ENCODE data around the gene TAF1B. TPM values are rescaled to one million over a fixed set of nuclear protein-coding genes. Genes with fewer than 3 reads are reported as not detected.

TAF1B gene
- total RNA-seq, 1 donor: 41.3 TPM

DNA sequence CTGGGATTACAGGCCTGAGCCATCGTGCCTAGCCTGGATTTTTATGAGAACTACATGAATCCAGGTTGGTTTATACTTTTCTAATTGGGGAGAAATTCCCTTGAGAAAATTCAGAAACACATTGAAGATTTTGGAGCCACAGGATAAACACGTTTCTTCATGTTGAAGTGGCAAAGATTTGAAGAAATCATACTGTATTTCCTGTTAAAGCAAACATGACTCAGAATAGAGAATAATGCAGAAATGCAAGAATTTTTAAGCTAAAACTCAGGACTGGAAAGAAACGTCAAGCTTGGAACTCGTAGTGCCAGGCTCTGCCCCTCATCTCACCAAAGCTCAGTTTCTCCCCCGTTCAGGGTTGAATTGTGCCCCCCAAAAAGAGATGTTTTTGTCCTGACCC is 32.1 kb upstream of the TAF1B start:
- no peak for DNase-seq (ENCODE audit: insufficient read length, low spot score, missing footprints)
- Histone ChIP-seq H3K79me2 (ENCODE audit: insufficient read depth, low read length) (no peaks in the 10 kb centered on the region), H3K27ac (ENCODE audit: low read depth, low read length) (no peak overlapping the region), H3K36me3 (ENCODE audit: insufficient read depth, low read length) (no peaks in the 10 kb centered on the region), H3K27me3 (ENCODE audit: insufficient read depth, low read length) (no peaks in the 10 kb centered on the region), H3K4me3 (ENCODE audit: insufficient read depth, low read length) (no peak overlapping the region), H3K4me1 (ENCODE audit: insufficient read depth, low read length) (peaks cover 9% of the 10 kb centered on the region), H3K4me2 (ENCODE audit: insufficient read depth, low read length) (no peak overlapping the region), H3K9me3 (ENCODE audit: low read depth, low read length) (no peaks in the 10 kb centered on the region), H2AFZ (ENCODE audit: low read length) (peak overlapping the region; percentile 8), H4K20me1 (ENCODE audit: insufficient read depth, low read length) (no peaks in the 10 kb centered on the region)
- TF ChIP-seq, protein P1, sequence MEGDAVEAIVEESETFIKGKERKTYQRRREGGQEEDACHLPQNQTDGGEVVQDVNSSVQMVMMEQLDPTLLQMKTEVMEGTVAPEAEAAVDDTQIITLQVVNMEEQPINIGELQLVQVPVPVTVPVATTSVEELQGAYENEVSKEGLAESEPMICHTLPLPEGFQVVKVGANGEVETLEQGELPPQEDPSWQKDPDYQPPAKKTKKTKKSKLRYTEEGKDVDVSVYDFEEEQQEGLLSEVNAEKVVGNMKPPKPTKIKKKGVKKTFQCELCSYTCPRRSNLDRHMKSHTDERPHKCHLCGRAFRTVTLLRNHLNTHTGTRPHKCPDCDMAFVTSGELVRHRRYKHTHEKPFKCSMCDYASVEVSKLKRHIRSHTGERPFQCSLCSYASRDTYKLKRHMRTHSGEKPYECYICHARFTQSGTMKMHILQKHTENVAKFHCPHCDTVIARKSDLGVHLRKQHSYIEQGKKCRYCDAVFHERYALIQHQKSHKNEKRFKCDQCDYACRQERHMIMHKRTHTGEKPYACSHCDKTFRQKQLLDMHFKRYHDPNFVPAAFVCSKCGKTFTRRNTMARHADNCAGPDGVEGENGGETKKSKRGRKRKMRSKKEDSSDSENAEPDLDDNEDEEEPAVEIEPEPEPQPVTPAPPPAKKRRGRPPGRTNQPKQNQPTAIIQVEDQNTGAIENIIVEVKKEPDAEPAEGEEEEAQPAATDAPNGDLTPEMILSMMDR (IDR thresholded peaks at IDR 0.05; ENCODE audit: extremely low read depth, low read depth, low read length): no peak

DNA sequence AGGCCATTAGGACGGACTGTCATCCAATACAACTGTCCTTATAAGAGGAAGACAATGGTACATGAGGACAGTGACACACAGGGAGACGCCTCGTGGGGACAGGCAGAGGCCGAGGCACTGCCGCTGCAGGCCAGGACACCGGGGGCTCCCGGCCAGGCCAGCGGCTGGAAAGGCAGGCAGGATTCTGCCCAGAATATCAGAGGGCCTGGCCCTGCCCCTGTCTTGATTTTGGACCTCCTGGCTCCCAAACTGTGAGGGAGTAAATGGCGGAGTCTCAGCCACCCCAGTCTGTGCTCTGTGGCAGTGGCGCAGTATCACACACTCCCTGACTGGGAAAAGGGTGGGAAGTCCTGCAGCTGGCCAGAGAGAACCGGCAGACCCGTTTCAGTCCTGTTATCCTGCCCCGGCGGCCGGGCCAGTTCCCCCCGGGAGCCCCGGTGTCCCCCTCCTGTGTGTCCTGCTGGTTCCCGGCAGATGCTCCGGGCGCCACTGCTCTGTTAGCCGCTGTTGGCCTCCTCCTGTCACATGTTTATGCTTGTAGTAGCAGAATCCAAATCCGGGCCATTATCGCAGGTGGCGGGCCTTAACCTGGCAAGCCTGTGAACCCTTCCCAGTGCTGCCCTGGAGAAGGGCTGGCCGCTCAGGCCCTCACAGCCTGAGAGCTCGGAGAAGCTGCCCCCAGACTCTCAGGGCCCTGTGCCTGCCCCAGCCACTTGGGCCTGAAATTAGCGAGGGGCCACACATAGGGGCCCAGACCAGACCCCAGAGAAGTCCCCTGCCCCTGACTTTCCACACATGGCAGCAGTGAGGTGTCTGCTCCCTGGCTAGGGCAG is 31.4 kb upstream of the TAF1B start:
- no peak overlapping the region for H3K4me2 ChIP-seq (ENCODE audit: insufficient read depth, low read length)
- peak; percentile 56 for DNase-seq (ENCODE audit: insufficient read length, low spot score, missing footprints)
- no peaks in the 10 kb centered on the region for H3K36me3 ChIP-seq (ENCODE audit: insufficient read depth, low read length)
- H3K4me3 ChIP-seq (ENCODE audit: insufficient read depth, low read length): no peak overlapping the region
- no peaks in the 10 kb centered on the region for H3K9me3 ChIP-seq (ENCODE audit: low read depth, low read length)
- H2AFZ ChIP-seq (ENCODE audit: low read length): peak overlapping the region; percentile 8
- no peaks in the 10 kb centered on the region for H4K20me1 ChIP-seq (ENCODE audit: insufficient read depth, low read length)
- peaks cover 9% of the 10 kb centered on the region for H3K4me1 ChIP-seq (ENCODE audit: insufficient read depth, low read length)
- H3K79me2 ChIP-seq (ENCODE audit: insufficient read depth, low read length): no peaks in the 10 kb centered on the region
- TF ChIP-seq, protein P1 (IDR thresholded peaks at IDR 0.05; ENCODE audit: extremely low read depth, low read depth, low read length): no peak
- H3K27ac ChIP-seq (ENCODE audit: low read depth, low read length): no peak overlapping the region
- no peaks in the 10 kb centered on the region for H3K27me3 ChIP-seq (ENCODE audit: insufficient read depth, low read length)

DNA sequence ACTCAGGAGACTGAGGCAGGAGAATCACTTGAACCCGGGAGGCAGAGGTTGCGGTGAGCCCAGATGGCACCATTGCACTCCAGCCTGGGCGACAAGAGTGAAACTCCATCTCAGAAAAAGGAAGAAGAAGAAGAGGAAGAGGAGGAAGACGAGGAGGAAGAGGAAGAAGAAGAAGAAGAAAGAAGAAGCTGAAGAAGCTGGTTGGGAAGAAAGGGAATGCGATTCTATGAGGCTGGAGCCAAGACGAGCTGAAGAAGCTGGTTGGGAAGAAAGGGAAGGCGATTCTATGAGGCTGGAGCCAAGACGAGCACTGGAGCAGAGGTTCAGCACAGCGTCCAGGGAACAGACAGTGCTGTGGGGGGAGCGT is 30.3 kb upstream of the TAF1B start:
- TF ChIP-seq, protein P1 (IDR thresholded peaks at IDR 0.05; ENCODE audit: extremely low read depth, low read depth, low read length): no peak
- H3K4me2 ChIP-seq (ENCODE audit: insufficient read depth, low read length): no peak overlapping the region
- peaks cover 9% of the 10 kb centered on the region for H3K4me1 ChIP-seq (ENCODE audit: insufficient read depth, low read length)
- H4K20me1 ChIP-seq (ENCODE audit: insufficient read depth, low read length): no peaks in the 10 kb centered on the region
- no peak overlapping the region for H3K27ac ChIP-seq (ENCODE audit: low read depth, low read length)
- no peak overlapping the region for H3K4me3 ChIP-seq (ENCODE audit: insufficient read depth, low read length)
- H3K79me2 ChIP-seq (ENCODE audit: insufficient read depth, low read length): no peaks in the 10 kb centered on the region
- no peaks in the 10 kb centered on the region for H3K36me3 ChIP-seq (ENCODE audit: insufficient read depth, low read length)
- H3K9me3 ChIP-seq (ENCODE audit: low read depth, low read length): no peaks in the 10 kb centered on the region
- no peak for DNase-seq (ENCODE audit: insufficient read length, low spot score, missing footprints)
- peak overlapping the region; percentile 94 for H2AFZ ChIP-seq (ENCODE audit: low read length)
- no peaks in the 10 kb centered on the region for H3K27me3 ChIP-seq (ENCODE audit: insufficient read depth, low read length)

DNA sequence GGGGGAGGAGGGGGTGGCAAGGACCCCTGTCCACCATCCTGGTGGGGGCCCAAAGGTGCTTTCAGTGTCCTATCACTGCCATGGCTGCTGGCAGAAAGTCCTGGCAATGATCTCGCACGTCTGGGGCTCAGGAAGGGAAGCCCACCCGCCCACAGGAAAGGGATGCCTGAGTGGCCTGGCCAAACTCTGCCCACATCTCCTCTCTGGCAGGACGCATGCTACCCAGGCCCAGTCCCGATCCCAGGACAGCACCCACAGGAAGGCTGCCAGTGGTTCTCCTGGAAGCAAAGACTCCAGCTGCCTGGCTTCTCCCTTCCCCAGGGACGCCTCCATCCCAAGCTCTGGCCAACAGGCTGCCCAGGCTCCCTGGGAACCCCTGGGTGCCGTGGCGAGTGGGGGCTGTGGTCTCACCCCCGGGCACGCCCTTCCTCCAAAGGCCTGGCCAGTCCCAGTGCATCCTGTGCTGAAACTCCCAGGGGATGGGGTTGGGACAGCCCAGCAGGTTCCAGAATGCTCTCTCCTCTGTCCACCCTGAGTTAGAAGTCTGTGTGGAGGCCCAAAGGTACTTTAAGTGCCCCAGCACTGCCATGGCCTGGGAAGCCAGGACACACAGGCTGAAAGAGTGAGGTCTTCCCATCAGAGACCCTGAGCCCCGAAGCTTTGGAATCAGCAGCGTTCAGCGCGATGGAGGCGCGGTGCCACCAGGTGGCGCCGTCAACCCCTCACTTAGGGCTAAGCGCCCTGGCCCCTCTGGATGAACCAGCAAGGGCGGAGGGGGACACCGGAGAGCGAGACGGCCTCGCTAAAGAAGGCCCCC is 29.8 kb upstream of the TAF1B start:
- TF ChIP-seq, protein P1 (IDR thresholded peaks at IDR 0.05; ENCODE audit: extremely low read depth, low read depth, low read length): peak; percentile 90
- peak overlapping the region; percentile 70 for H3K4me2 ChIP-seq (ENCODE audit: insufficient read depth, low read length)
- peak overlapping the region; percentile 64 for H3K4me3 ChIP-seq (ENCODE audit: insufficient read depth, low read length)

More for the DNA sequence above, 29.8 kb upstream of the TAF1B start:
- Histone ChIP-seq H3K27ac (ENCODE audit: low read depth, low read length) (no peak overlapping the region), H2AFZ (ENCODE audit: low read length) (peak overlapping the region; percentile 94), H3K9me3 (ENCODE audit: low read depth, low read length) (no peaks in the 10 kb centered on the region), H4K20me1 (ENCODE audit: insufficient read depth, low read length) (no peaks in the 10 kb centered on the region), H3K4me1 (ENCODE audit: insufficient read depth, low read length) (peaks cover 9% of the 10 kb centered on the region), H3K27me3 (ENCODE audit: insufficient read depth, low read length) (no peaks in the 10 kb centered on the region), H3K36me3 (ENCODE audit: insufficient read depth, low read length) (no peaks in the 10 kb centered on the region), H3K79me2 (ENCODE audit: insufficient read depth, low read length) (no peaks in the 10 kb centered on the region)
- peak; percentile 95 for DNase-seq (ENCODE audit: insufficient read length, low spot score, missing footprints)

Data from osteoblast (primary cell).